Stimulated activated CD4-positive, alpha-beta T cell treated with anti-CD3 and anti-CD28 coated beads, Interleukin-12 subunit alpha, Interleukin-12 subunit beta, amount 100 ng/mL, for 24 hours (primary cell): ENCODE data around the gene S100A1.
"Not testable (repeated sequence)": the region's sequence is repeated elsewhere in the genome, so short reads cannot be mapped to it uniquely, and the experiment has no call there.

Experiments
- DNase-seq, 2 experiments: peaks; one replicate each; pipeline ENCODE4 v3.0.0-alpha.2; 2020; ENCODE audit warnings: low read depth in 2 of 2

S100A1 gene

GRCh38 chr1:153627715-153628626 lies at the start of gene S100A1:
TSS of gene S100A1 (plus strand) at chr1:153628434. CDS start at chr1:153630522, 2,088 bp downstream.
- DNase-seq, result no peak

DNA sequence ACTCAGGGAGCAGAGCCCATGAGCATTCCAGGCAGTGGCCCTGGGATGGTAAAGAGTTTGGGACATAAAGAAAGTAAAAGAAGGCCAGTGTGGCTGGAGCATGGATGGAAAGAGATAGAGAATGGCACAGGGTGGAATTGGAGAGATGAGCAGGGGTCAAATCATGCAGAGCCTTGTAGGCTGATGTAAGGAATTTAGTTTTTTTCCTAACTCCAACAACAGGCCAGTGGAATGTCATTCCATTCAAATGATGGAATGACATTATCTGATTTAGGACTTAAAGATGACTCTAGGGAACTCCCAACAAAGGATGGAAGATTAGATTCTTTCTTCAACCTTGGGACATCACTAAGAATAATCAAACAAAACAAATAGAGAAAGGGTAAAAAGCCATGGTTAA lies 49.7 kb upstream of the S100A1 start:
- DNase-seq, result no peak

DNA sequence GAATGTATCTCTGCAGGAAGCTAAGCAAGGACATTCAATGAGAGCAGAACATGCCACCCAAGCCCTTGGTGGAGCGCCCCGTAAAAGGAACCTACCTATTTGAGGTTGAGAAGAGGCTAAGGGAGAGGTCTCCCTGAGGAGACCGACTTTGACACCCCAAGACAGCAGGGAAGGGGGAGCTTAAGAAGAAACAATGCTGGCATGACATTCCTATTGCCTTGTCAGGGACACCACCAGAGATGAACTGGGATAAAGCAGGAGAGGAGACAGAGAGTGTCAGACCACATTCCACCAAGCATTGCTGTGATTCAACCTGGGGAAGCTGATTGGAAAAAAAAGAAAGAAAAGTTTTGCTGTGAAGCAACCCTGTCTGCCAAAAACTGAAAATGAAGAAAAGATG lies 49.3 kb upstream of the S100A1 start:
- DNase-seq, result no peak

- not testable (repeated sequence) for DNase-seq
Measured at GRCh38 chr1:153582836-153583235, 45.4 kb upstream of the S100A1 start.

DNA sequence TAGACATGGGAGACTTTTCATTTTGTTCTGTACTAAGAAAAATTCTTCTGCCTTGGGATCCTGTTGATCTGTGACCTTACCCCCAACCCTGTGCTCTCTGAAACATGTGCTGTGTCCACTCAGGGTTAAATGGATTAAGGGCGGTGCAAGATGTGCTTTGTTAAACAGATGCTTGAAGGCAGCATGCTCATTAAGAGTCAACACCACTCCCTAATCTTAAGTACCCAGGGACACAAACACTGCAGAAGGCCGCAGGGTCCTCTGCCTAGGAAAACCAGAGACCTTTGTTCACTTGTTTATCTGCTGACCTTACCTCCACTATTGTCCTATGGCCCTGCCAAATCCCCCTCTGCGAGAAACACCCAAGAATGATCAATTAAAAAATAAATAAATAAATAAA lies 44.7 kb upstream of the S100A1 start:
- DNase-seq, result not testable (repeated sequence)

- no peak for DNase-seq
Measured at GRCh38 chr1:153583976-153584375, 44.3 kb upstream of the S100A1 start.

DNA sequence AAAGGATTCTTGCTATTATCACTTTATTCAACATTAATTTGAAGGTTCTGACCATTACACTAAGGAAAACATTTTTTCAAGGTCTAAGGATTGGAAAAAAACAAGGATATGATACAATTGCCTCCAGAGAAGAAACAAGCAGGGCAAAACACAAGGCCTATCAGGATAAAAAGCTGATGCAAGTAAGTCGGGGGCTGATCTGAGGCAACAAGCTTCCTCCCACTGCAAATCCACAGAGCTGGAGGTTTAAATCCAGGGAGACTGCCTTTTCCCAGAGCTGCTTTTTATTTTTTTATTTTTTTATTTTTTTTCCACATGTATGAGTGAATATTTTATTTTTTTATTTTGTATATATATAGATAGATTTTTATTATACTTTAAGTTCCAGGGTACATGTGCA lies 43.2 kb upstream of the S100A1 start:
- no peak for DNase-seq

GRCh38 chr1:153586347-153586746 lies 41.9 kb upstream of the S100A1 start:
- no peak for DNase-seq

DNA sequence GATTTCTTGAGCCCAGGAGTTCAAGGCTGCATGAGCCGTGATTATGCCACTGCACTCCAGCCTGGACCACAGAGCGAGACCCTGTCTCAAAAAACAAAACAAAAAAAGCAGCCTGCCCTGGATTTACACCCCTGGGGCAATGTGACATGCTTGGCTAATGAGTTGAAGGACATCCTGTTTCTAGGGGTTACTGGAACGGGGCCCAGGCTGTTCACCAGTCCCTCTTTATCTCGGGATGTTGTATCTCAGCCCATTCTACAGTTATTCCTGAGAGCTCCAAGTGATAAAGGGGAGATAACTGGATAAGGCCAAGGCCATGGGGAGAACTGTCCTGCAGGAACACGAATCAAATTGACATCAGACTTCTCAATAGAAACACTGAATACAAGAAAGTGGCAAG lies 40.9 kb upstream of the S100A1 start:
- no peak for DNase-seq

GRCh38 chr1:153588033-153588432 lies 40.2 kb upstream of the S100A1 start:
- not testable (repeated sequence) for DNase-seq

DNA sequence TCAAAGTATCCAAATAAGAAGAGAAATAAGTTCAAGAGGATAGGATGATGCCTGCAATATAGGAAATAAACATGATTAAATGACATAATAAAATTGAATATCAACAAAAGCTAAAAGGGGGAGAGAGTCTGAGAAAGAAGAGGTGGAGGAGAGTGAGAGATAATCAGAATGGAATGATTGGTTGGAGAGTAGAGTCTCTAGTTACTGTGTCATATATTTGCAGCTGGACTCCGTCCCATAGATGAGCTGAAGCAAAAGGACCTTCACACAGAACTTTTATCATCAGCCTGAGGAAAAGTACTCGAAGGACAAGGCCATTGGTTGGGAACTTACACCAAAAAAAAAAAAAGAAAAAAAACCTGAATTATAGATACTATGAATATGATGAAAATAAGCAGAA lies 39.8 kb upstream of the S100A1 start:
- DNase-seq, result no peak

- DNase-seq, result no peak
Measured at GRCh38 chr1:153592748-153593147, 35.5 kb upstream of the S100A1 start.

DNA sequence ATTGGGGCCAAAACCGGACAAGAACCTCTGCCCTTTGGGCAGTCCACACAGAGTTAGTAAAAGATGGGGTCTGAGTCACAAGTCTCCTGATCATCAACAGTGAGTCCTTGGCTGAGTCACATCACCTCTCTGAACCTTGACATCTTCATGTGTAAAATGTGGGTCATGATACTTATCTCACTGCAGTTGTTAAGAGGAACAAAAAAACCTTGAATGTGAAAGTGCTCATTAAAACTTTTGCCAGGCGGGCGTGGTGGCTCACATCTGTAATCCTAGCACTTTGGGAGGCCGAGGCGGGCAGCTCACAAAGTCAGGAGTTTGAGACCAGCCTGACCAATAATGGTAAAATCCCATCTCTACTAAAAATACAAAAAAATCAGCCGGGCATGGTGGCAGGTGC lies 31.0 kb upstream of the S100A1 start:
- DNase-seq, result no peak

GRCh38 chr1:153598309-153599172 lies 29.7 kb upstream of the S100A1 start:
- no peak for DNase-seq

DNA sequence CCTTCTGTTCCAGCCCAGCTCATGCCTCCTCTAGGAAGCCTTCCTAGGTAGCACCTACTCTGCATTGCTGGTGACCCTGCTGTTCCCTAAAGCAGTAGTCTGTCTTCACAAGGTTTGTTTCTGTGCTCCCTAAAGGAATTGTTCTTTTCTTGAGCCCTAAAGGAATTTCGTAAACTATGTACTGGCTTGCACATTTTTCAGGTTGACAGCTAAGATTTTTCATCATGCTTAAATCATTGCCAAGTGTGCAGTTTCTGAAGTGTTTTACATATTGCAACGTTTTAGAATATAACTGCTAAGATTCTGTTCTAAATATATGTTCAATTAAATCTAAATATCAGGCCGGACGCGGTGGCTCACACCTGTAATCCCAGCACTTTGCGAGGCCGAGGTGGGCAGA lies 28.4 kb upstream of the S100A1 start:
- no peak for DNase-seq

DNA sequence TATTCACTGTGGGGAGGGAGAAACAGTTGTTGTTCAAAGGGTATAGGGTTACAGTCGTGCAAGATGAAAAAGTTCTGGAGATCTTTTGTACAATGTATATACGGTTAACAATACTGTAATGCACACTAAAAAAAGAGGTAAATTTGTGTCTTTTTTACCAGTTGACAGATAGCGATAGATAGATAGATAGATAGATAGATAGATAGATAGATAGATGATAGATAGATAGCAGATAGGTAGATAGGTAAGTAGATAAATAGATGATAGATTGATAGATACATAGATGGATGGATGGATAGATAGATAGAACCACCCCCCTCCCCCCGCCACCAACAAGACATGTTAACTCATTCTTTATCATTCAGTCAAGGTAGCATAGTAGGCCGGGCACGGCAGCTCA lies 25.5 kb upstream of the S100A1 start:
- DNase-seq, result no peak

DNA sequence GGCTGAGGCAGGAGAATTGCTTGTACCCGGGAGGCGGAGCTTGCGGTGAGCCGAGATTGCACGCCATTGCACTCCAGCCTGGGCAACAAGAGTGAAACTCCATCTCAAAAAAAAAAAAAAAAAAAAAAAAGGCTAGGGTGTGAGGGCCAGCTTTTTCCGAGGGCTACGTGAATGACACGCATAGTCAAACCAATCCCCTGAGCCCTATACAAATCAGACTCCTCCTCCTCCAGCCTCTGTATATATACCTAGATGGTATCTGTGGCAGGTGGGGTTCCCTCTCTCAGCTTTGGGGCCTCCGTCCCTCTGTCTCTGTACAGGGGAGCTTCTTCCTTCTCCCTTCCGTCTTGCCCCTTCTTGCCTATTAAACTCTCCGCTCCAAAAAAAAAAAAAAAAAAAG lies 22.0 kb upstream of the S100A1 start:
- DNase-seq, result no peak

DNA sequence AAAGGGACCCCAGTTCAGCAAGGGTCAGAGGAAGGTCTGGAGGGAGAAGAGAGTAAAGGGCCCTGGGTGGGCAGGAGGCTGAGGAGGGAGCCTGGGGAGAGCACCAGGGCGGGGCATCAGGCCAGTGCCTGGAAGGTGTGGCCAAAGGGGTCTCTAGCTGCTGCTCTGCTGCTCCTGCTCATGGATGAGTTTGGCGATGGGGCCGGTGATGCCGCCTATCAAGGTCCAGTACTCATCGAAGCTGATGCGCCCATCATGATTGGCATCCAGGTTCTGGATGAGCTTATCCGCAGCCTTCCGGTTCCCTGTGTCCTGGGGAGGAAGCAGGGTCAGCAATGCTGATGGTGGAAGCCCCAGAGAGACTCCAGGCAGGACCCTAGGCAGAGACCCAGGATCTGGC lies 20.9 kb upstream of the S100A1 start:
- no peak for DNase-seq

DNA sequence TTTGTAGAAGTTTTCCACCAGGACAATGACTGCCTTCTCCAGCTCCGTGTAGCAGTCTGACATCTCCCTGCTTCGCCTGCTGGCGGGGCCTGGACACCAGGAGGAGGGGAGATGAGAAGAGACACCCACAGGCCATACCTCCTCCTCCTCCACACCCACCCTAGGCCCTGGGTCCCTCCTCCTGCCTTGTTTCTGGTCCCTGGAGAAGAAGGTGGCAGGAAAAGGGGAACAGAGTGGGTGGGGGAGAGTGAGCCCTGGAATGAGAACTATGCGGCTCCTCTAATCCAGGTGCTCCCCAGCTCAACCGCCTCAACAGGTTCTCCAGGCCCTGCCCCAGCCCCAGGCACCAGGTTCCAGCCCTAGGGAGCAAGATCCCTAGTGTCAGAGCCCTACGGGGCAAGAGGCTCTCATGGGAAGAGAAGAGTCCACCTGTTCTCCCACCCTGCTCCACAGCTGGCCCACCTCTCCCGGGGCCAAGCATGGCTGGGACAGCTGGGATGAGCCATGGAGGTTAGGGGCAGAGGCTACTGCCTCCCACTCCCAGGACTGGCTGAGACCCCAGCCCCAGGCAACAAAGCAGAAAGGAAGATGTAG lies 20.0 kb upstream of the S100A1 start:
- no peak for DNase-seq

GRCh38 chr1:153608742-153609584 lies 19.3 kb upstream of the S100A1 start:
- no peak for DNase-seq

- DNase-seq, result no peak
Measured at GRCh38 chr1:153609585-153609907, 18.7 kb upstream of the S100A1 start.

GRCh38 chr1:153610334-153610733 lies 17.9 kb upstream of the S100A1 start:
- DNase-seq, result no peak
